Liver (tissue), 9 donors: Measurements from ENCODE around the gene NAA10. TPM values are rescaled to one million over a fixed set of nuclear protein-coding genes. Genes with fewer than 3 reads are reported as not detected.

Experiments used
- DNase-seq: peaks from one replicate; pipeline ENCODE4 v3.0.0-alpha.2; 2017; ENCODE audit warnings: low spot score
- H3K27ac ChIP-seq, 2 donors: one replicate each; pipeline ENCODE4 v1.7.0; 2013; ENCODE audit warnings: inconsistent platforms in 2 of 2, low read length in 2 of 2, control low read depth in 1 of 2, low read depth in 1 of 2, mild to moderate bottlenecking in 1 of 2
- H3K27me3 ChIP-seq, 4 donors: one replicate each; pipeline versions ENCODE4 v1.6.1 to v1.7.0; 2013; ENCODE audit warnings: low read length in 3 of 4, inconsistent platforms in 1 of 4, mild to moderate bottlenecking in 1 of 4, moderate library complexity in 1 of 4; ENCODE audit not compliant: control insufficient read depth in 4 of 4, insufficient read depth in 4 of 4
- H3K36me3 ChIP-seq, 4 donors: one replicate each; pipeline versions ENCODE4 v1.6.1 to v1.7.0; 2013; ENCODE audit warnings: low read length in 3 of 4, mild to moderate bottlenecking in 3 of 4, low read depth in 1 of 4, moderate library complexity in 1 of 4; ENCODE audit not compliant: control insufficient read depth in 4 of 4, insufficient read depth in 3 of 4
- H3K4me1 ChIP-seq, 4 donors: one replicate each; pipeline versions ENCODE4 v1.6.1 to v1.7.0; 2013; ENCODE audit warnings: low read length in 3 of 4, mild to moderate bottlenecking in 3 of 4, moderate library complexity in 1 of 4; ENCODE audit not compliant: control insufficient read depth in 4 of 4, insufficient read depth in 4 of 4
- H3K4me3 ChIP-seq, 3 donors: one replicate each; pipeline versions ENCODE4 v1.6.1 to v1.7.0; 2013; ENCODE audit warnings: low read length in 3 of 3, control low read depth in 1 of 3, low read depth in 1 of 3, mild to moderate bottlenecking in 1 of 3
- H3K9ac ChIP-seq, 2 donors: one replicate each; pipeline ENCODE4 v1.7.0; 2013; ENCODE audit warnings: low read length in 2 of 2, mild to moderate bottlenecking in 2 of 2, moderate library complexity in 2 of 2, control low read depth in 1 of 2, low read depth in 1 of 2
- H3K9me3 ChIP-seq, 4 donors: one replicate each; pipeline versions ENCODE4 v1.6.1 to v1.7.0; 2013; ENCODE audit warnings: low read length in 3 of 4; ENCODE audit not compliant: control insufficient read depth in 4 of 4
- EGR1 ChIP-seq, 2 donors: IDR thresholded peaks; 2 replicates each; pipeline ENCODE4 v1.6.1; 2016 to 2018; ENCODE audit warnings: antibody characterized with exemption in 2 of 2, low read depth in 2 of 2
- FOXA1 ChIP-seq: IDR thresholded peaks from 2 replicates; pipeline ENCODE4 v1.6.1; 2016; ENCODE audit warnings: antibody characterized with exemption
- FOXA2 ChIP-seq: IDR thresholded peaks from 2 replicates; pipeline ENCODE4 v1.6.1; 2016; ENCODE audit warnings: antibody characterized with exemption
- GABPA ChIP-seq, 2 donors: IDR thresholded peaks in 1 of 2; conservative IDR thresholded peaks in 1 of 2; 2 replicates each; pipeline ENCODE4 v1.6.1; 2016; ENCODE audit warnings: antibody characterized with exemption in 2 of 2, mild to moderate bottlenecking in 1 of 2, moderate library complexity in 1 of 2
- HNF4A ChIP-seq, 2 donors: conservative IDR thresholded peaks; 2 replicates each; pipeline ENCODE4 v1.6.1; 2016; ENCODE audit warnings: antibody characterized with exemption in 2 of 2, mild to moderate bottlenecking in 2 of 2
- HNF4G ChIP-seq: IDR thresholded peaks from 2 replicates; pipeline ENCODE4 v1.6.1; 2016; ENCODE audit warnings: antibody characterized with exemption
- JUND ChIP-seq, 2 donors: IDR thresholded peaks; 2 replicates each; pipeline ENCODE4 v1.6.1; 2016; ENCODE audit warnings: antibody characterized with exemption in 2 of 2
- RAD21 ChIP-seq, 2 donors: IDR thresholded peaks; 2 replicates each; pipeline ENCODE4 v1.6.1; 2016; ENCODE audit warnings: antibody characterized with exemption in 2 of 2, mild to moderate bottlenecking in 2 of 2
- RXRA ChIP-seq, 2 donors: IDR thresholded peaks; 2 replicates each; pipeline ENCODE4 v1.6.1; 2017 to 2018; ENCODE audit warnings: antibody characterized with exemption in 2 of 2, mild to moderate bottlenecking in 1 of 2
- SP1 ChIP-seq: IDR thresholded peaks from 2 replicates; pipeline ENCODE4 v1.6.1; 2018; ENCODE audit warnings: antibody characterized with exemption, mild to moderate bottlenecking
- TAF1 ChIP-seq: conservative IDR thresholded peaks from 2 replicates; pipeline ENCODE4 v1.6.1; 2016; ENCODE audit warnings: antibody characterized with exemption, mild to moderate bottlenecking
- YY1 ChIP-seq: IDR thresholded peaks from 2 replicates; pipeline ENCODE4 v1.6.1; 2016; ENCODE audit warnings: antibody characterized with exemption, mild to moderate bottlenecking
- WGBS: extraction: QIAGEN DNeasy Blood & Tissue Kit; methylation state at CpG from one replicate; pipeline ENCODE4 v1.1.7; 2013; 5-methylcytosine and 5-hydroxymethylcytosine counted together
- polyA plus RNA-seq, 2 donors: library from polyadenylated mRNA; stranded (reverse) in 1 of 2; unstranded in 1 of 2; fragments of 200-250 nt in 1 of 2; fragments of >200 nt in 1 of 2; fragmentation: Nextera tagmentation in 1 of 2; extraction: Ambion mirVana in 1 of 2; gene quantifications; one replicate each; pipeline versions ENCODE4 v1.2.1 to v1.2.3, GENCODE V29; 2013 to 2015
- total RNA-seq, 2 donors: library from RNA; depleted of rRNA; stranded (reverse); fragments of >200 nt; gene quantifications; one replicate each; pipeline ENCODE4 v1.2.3, GENCODE V29; 2014
- TF ChIP-seq, protein P1 (sequence below): IDR thresholded peaks from 2 replicates; pipeline ENCODE4 v1.6.1; 2016; ENCODE audit warnings: antibody characterized with exemption
- TF ChIP-seq, protein P2 (sequence below): IDR thresholded peaks from 2 replicates; pipeline ENCODE4 v1.6.1; 2016; ENCODE audit warnings: antibody characterized with exemption
- TF ChIP-seq, protein P3 (sequence below): IDR thresholded peaks from 2 replicates; pipeline ENCODE4 v1.6.1; 2016; ENCODE audit warnings: antibody characterized with exemption
- TF ChIP-seq, protein P4 (sequence below): fragments of 150-350 bp; IDR thresholded peaks from 2 replicates; pipeline ENCODE4 v1.5.1; 2017; ENCODE audit warnings: improper control_type of control experiment, low read depth, low read length; ENCODE audit not compliant: missing input control
- TF ChIP-seq, protein P5 (sequence below): IDR thresholded peaks from 2 replicates; pipeline ENCODE4 v1.6.1; 2016; ENCODE audit warnings: antibody characterized with exemption, mild to moderate bottlenecking
- donor health status: healthy.
- donor health status: healthy.
- donor health status: healthy.
- donor health status: healthy.
- donor health status: healthy.

NAA10 gene
- total and polyA plus RNA-seq, 4 donors = 20.5 to 58.8 (median 44.4) TPM

DNA sequence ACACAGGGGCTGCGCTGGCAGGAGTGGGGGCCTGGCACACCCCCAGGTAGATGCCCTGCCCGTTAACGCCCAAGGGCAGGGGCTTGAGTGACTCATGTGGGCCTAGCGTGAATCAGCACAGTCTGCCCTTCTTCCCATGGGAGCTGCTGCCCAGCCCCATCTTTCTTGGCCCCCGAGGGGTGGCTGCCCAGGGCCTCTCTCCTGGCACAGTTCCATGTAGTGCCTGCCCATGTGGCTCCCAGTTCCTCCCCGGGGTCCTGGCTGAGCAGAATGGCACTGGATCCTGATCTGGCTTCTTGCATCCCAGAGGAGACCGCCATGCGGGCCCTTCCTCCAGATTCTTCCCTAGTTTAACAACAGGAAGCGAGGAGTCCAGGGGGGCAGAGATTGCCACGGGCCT is 32.5 kb downstream of the NAA10 start:
- TF ChIP-seq, protein P1, sequence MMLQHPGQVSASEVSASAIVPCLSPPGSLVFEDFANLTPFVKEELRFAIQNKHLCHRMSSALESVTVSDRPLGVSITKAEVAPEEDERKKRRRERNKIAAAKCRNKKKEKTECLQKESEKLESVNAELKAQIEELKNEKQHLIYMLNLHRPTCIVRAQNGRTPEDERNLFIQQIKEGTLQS = no peak
- no peak for TF ChIP-seq YY1
- TF ChIP-seq FOXA1 = no peak
- TF ChIP-seq RXRA (IDR thresholded peaks at IDR 0.05) = no peak
- TF ChIP-seq HNF4G = no peak
- TF ChIP-seq, protein P2, sequence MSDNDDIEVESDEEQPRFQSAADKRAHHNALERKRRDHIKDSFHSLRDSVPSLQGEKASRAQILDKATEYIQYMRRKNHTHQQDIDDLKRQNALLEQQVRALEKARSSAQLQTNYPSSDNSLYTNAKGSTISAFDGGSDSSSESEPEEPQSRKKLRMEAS = no peak
- TF ChIP-seq, protein P3, sequence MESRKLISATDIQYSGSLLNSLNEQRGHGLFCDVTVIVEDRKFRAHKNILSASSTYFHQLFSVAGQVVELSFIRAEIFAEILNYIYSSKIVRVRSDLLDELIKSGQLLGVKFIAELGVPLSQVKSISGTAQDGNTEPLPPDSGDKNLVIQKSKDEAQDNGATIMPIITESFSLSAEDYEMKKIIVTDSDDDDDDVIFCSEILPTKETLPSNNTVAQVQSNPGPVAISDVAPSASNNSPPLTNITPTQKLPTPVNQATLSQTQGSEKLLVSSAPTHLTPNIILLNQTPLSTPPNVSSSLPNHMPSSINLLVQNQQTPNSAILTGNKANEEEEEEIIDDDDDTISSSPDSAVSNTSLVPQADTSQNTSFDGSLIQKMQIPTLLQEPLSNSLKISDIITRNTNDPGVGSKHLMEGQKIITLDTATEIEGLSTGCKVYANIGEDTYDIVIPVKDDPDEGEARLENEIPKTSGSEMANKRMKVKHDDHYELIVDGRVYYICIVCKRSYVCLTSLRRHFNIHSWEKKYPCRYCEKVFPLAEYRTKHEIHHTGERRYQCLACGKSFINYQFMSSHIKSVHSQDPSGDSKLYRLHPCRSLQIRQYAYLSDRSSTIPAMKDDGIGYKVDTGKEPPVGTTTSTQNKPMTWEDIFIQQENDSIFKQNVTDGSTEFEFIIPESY = no peak
- TF ChIP-seq, protein P4, sequence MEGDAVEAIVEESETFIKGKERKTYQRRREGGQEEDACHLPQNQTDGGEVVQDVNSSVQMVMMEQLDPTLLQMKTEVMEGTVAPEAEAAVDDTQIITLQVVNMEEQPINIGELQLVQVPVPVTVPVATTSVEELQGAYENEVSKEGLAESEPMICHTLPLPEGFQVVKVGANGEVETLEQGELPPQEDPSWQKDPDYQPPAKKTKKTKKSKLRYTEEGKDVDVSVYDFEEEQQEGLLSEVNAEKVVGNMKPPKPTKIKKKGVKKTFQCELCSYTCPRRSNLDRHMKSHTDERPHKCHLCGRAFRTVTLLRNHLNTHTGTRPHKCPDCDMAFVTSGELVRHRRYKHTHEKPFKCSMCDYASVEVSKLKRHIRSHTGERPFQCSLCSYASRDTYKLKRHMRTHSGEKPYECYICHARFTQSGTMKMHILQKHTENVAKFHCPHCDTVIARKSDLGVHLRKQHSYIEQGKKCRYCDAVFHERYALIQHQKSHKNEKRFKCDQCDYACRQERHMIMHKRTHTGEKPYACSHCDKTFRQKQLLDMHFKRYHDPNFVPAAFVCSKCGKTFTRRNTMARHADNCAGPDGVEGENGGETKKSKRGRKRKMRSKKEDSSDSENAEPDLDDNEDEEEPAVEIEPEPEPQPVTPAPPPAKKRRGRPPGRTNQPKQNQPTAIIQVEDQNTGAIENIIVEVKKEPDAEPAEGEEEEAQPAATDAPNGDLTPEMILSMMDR = no peak
- TF ChIP-seq SP1 = no peak
- TF ChIP-seq HNF4A (conservative IDR thresholded peaks at IDR 0.05) = no peak
- TF ChIP-seq GABPA (IDR thresholded peaks at IDR 0.05 in 1 of 2, conservative IDR thresholded peaks at IDR 0.05 in 1 of 2) = no peak
- TF ChIP-seq FOXA2 = no peak
- TF ChIP-seq, protein P5, sequence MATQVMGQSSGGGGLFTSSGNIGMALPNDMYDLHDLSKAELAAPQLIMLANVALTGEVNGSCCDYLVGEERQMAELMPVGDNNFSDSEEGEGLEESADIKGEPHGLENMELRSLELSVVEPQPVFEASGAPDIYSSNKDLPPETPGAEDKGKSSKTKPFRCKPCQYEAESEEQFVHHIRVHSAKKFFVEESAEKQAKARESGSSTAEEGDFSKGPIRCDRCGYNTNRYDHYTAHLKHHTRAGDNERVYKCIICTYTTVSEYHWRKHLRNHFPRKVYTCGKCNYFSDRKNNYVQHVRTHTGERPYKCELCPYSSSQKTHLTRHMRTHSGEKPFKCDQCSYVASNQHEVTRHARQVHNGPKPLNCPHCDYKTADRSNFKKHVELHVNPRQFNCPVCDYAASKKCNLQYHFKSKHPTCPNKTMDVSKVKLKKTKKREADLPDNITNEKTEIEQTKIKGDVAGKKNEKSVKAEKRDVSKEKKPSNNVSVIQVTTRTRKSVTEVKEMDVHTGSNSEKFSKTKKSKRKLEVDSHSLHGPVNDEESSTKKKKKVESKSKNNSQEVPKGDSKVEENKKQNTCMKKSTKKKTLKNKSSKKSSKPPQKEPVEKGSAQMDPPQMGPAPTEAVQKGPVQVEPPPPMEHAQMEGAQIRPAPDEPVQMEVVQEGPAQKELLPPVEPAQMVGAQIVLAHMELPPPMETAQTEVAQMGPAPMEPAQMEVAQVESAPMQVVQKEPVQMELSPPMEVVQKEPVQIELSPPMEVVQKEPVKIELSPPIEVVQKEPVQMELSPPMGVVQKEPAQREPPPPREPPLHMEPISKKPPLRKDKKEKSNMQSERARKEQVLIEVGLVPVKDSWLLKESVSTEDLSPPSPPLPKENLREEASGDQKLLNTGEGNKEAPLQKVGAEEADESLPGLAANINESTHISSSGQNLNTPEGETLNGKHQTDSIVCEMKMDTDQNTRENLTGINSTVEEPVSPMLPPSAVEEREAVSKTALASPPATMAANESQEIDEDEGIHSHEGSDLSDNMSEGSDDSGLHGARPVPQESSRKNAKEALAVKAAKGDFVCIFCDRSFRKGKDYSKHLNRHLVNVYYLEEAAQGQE = no peak
- no peak for TF ChIP-seq RAD21 (IDR thresholded peaks at IDR 0.05)
- no peak for TF ChIP-seq EGR1 (IDR thresholded peaks at IDR 0.05; ENCODE audit: low read depth in 2 of 2)
- TF ChIP-seq JUND (IDR thresholded peaks at IDR 0.05) = no peak
- TF ChIP-seq TAF1 = no peak
- Histone ChIP-seq H3K9me3 (no peaks in the 10 kb centered on the region), H3K4me1 (peaks cover 0 to 10% (median 4%) of the 10 kb centered on the region in 4 donors), H3K9ac (no peak overlapping the region), H3K4me3 (no peak overlapping the region), H3K27me3 (no peaks in the 10 kb centered on the region), H3K27ac (no peak overlapping the region), H3K36me3 (no peaks in the 10 kb centered on the region)
- WGBS = 72% methylated on average over 10 of the region's 10 CpGs
- DNase-seq = no peak

DNA sequence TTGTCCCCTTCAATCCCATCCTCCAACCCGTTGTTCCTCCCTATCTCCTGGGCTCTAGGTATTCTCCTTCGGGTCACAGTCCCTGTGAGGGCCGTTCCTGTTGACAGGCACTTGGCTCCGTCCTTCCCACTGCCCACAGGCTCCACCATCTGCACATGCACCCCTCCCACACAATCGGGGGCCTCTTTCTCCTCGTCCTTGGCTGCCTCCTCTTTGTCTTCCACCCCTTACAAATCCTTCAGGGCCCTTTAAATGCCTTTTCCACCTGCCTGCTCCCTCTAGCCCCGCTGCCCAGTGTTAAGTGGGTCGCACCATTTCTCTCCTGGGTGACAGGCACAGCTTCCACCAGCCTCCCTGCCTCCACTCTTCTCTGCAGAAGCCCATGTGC is 33.1 kb downstream of the NAA10 start:
- WGBS = 55% methylated on average over 8 of the region's 8 CpGs
- H3K27ac ChIP-seq = no peak overlapping the region
- no peak overlapping the region for H3K4me3 ChIP-seq
- H3K9ac ChIP-seq = no peak overlapping the region
- no peak for DNase-seq
- H3K36me3 ChIP-seq = no peaks in the 10 kb centered on the region
- TF ChIP-seq TAF1 (no peak), FOXA1 (no peak), GABPA (IDR thresholded peaks at IDR 0.05 in 1 of 2, conservative IDR thresholded peaks at IDR 0.05 in 1 of 2) (no peak), RXRA (IDR thresholded peaks at IDR 0.05) (no peak), JUND (IDR thresholded peaks at IDR 0.05) (no peak), RAD21 (IDR thresholded peaks at IDR 0.05) (no peak), YY1 (no peak), FOXA2 (no peak), HNF4A (conservative IDR thresholded peaks at IDR 0.05) (no peak), EGR1 (IDR thresholded peaks at IDR 0.05; ENCODE audit: low read depth in 2 of 2) (no peak), SP1 (no peak)
- TF ChIP-seq, protein P3 = no peak
- H3K9me3 ChIP-seq = no peaks in the 10 kb centered on the region
- no peaks in the 10 kb centered on the region for H3K27me3 ChIP-seq
- peaks cover 0 to 10% (median 4%) of the 10 kb centered on the region in 4 donors for H3K4me1 ChIP-seq
